HuH-7 (cell line): ENCODE results near the gene TMEM272.

ENCODE experiments used
- DNase-seq: peaks from one replicate; pipeline ENCODE4 v3.0.0; 2011; ENCODE audit warnings: low spot score

TMEM272 gene

GRCh38 chr13:51849145-51850101 lies 4.4 kb upstream of the TMEM272 start:
- peak; percentile 59 for DNase-seq

GRCh38 chr13:51848674-51849073 lies 3.7 kb upstream of the TMEM272 start:
- no peak for DNase-seq

- DNase-seq = no peak
These were observed 1.8 kb upstream of the TMEM272 start for GRCh38 chr13:51846756-51847155.

- DNase-seq = no peak
These were observed 769 bp upstream of the TMEM272 start for GRCh38 chr13:51845574-51846318.

- no peak for DNase-seq
These were observed 1.4 kb downstream of the TMEM272 start for GRCh38 chr13:51843529-51843928.

GRCh38 chr13:51841732-51842131 lies 3.2 kb downstream of the TMEM272 start:
- no peak for DNase-seq

GRCh38 chr13:51840917-51841316 lies 4.1 kb downstream of the TMEM272 start:
- no peak for DNase-seq

- no peak for DNase-seq
These were observed 5.1 kb downstream of the TMEM272 start for GRCh38 chr13:51839711-51840540.

- DNase-seq = no peak
These were observed 6.6 kb downstream of the TMEM272 start for GRCh38 chr13:51838240-51838846.

GRCh38 chr13:51837016-51837415 lies 8.0 kb downstream of the TMEM272 start:
- no peak for DNase-seq

- DNase-seq = no peak
These were observed 10.3 kb downstream of the TMEM272 start for GRCh38 chr13:51834581-51835171.

- DNase-seq = no peak
These were observed 11.0 kb downstream of the TMEM272 start for GRCh38 chr13:51833980-51834379.

GRCh38 chr13:51832471-51833152 lies 12.4 kb downstream of the TMEM272 start:
- DNase-seq = no peak

GRCh38 chr13:51831519-51831918 lies 13.5 kb downstream of the TMEM272 start:
- DNase-seq = no peak

GRCh38 chr13:51829568-51829899 lies 15.4 kb downstream of the TMEM272 start:
- no peak for DNase-seq

- no peak for DNase-seq
These were observed 16.0 kb downstream of the TMEM272 start for GRCh38 chr13:51828730-51829567.

GRCh38 chr13:51827254-51827653 lies 17.7 kb downstream of the TMEM272 start:
- no peak for DNase-seq

GRCh38 chr13:51826606-51827005 lies 18.4 kb downstream of the TMEM272 start:
- DNase-seq = no peak

GRCh38 chr13:51825681-51826254 lies 19.2 kb downstream of the TMEM272 start:
- no peak for DNase-seq

GRCh38 chr13:51825165-51825592 lies 19.8 kb downstream of the TMEM272 start:
- no peak for DNase-seq
